NCI-H2107 (cell line): Measurements from ENCODE around the gene NAT14.

ENCODE experiments used
- DNase-seq: peaks from one replicate; lab custom pipeline; 2025; lab: John Stamatoyannopoulos, UW

Gene NAT14

DNA sequence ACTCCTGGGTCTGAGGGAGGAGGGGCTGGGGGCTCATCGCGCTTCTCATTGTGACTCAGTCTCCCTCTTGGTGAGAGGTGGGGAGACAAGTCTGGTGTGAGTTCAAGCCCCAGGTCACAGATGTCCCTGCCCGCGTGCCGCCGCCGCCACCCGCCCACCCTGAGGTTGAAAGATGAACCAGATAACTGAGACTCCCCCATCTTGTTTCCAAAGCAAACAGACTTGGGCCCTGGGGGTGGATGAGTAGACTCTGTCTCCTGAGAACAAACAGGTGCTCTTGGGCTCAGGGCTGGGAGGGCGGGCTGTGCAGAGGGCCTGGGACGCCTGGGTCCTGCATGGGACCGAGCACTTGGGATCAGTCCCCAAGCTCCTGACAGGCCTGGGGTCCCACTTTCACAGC, 51.4 kb downstream of the NAT14 start:
- DNase-seq, result no peak
